Right lobe of liver (tissue), 6 donors: ENCODE results near the gene CDH23. TPM values are rescaled to one million over a fixed set of nuclear protein-coding genes. Genes with fewer than 3 reads are reported as not detected.

ENCODE experiments used
- ATAC-seq, 4 donors: fragments of 200-7000 bp; cut with Tn5 transposase; one replicate each; pipeline ENCODE4 v1.9.1; 2020; ENCODE audit warnings: mild to moderate bottlenecking in 4 of 4, moderate library complexity in 4 of 4
- DNase-seq, 3 donors: peaks; one replicate each; pipeline ENCODE4 v3.0.0-alpha.2; 2020
- H3K27ac ChIP-seq, 3 donors: fragments of 200-600 bp; one replicate each; pipeline ENCODE4 v1.8.0; 2022
- H3K27me3 ChIP-seq, 2 donors: fragments of 200-600 bp; one replicate each; pipeline ENCODE4 v1.8.0; 2022
- H3K36me3 ChIP-seq, 4 donors: fragments of 200-600 bp; sonication (generic) in 1 of 4; one replicate each; pipeline versions ENCODE4 v1.5.1 to v1.8.0; 2017 to 2022; ENCODE audit warnings: control low read depth in 1 of 4
- H3K4me1 ChIP-seq, 4 donors: fragments of 200-600 bp; sonication (generic) in 1 of 4; one replicate each; pipeline versions ENCODE4 v1.5.1 to v1.8.0; 2017 to 2022; ENCODE audit warnings: control low read depth in 1 of 4
- H3K4me3 ChIP-seq, 3 donors: fragments of 200-600 bp; one replicate each; pipeline ENCODE4 v1.8.0; 2022
- H3K9me3 ChIP-seq, 4 donors: fragments of 200-600 bp; sonication (generic) in 1 of 4; one replicate each; pipeline versions ENCODE4 v1.5.1 to v1.8.0; 2017 to 2022; ENCODE audit warnings: control low read depth in 1 of 4
- POLR2A ChIP-seq: fragments of 450-650 bp; IDR thresholded peaks from one replicate; pipeline ENCODE4 v1.6.1; 2017; ENCODE audit warnings: antibody characterized with exemption, mild to moderate bottlenecking
- WGBS: methylation state at CpG from one replicate; pipeline ENCODE4 v1.1.6; 2018; ENCODE audit warnings: low coverage, low lambda C conversion rate; ENCODE audit not compliant: insufficient coverage; ENCODE audit errors: missing lambda C conversion rate; 5-methylcytosine and 5-hydroxymethylcytosine counted together
- intact Hi-C, 2 donors: fragments of 100-400 bp; cut with DNase I; formaldehyde crosslinking; loops; one replicate each; pipeline versions ENCODE4 v1.11.2 to v1.14.1; 2022
- total RNA-seq, 6 experiments: library from RNA; depleted of rRNA in 2 of 6; stranded (reverse); fragments of >200 nt in 2 of 6; fragmentation: NEBNext Ultra II Directional in 3 of 6; extraction: Animal tissue kit (Norgen Biotek cat#: 25700) in 3 of 6; gene quantifications; one replicate each; pipeline versions ENCODE4 v1.1.0 to v1.2.4, GENCODE V29; 2016 to 2023
- TF ChIP-seq, protein P1 (sequence below), 4 donors: fragments of 200-600 bp in 3 of 4; fragments of 450-650 bp in 1 of 4; IDR thresholded peaks; one replicate each; pipeline versions ENCODE4 v1.5.1 to v1.8.0; 2016 to 2022; ENCODE audit warnings: antibody characterized with exemption in 4 of 4, mild to moderate bottlenecking in 2 of 4
- donor health status: DM: no; HTN: yes; CAD: no.
- donor health status: DM: no; HTN: no; CAD: no.
- donor health status: DM: no; HTN: no; CAD: no.
- donor health status: DM: no; HTN: yes; CAD: no.
- donor health status: DM: no; HTN: yes; CAD: no.

CDH23 gene
- total RNA-seq, 6 experiments from 2014 or later, result 3.3 to 19.7 (median 6.3) TPM

DNA sequence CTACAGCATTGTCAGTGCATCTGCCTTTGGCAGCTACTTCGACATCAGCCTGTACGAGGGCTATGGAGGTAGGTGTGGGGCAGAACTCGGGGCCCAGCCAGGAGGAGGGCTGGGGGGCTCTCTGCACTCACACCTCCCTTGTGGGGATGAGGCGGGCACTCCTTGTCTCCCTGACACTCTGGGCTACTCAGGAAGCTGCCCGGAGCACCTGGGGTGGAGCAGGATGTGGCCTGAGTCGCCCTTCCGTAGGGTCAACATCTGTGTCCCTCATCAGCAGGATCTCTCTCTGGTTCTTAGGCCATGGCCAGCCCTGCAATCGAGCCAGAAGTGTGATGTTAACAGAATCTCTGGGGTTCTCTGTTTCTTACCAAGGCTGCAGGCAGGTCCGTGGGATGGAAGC, 282.7 kb downstream of the CDH23 start:
- Histone ChIP-seq H3K27ac (no peak overlapping the region), H3K9me3 (no peaks in the 10 kb centered on the region), H3K36me3 (no peaks in the 10 kb centered on the region), H3K4me3 (no peak overlapping the region), H3K27me3 (no peaks in the 10 kb centered on the region), H3K4me1 (no peaks in the 10 kb centered on the region)
- ATAC-seq (no peak), DNase-seq (no peak)
- TF ChIP-seq, protein P1, sequence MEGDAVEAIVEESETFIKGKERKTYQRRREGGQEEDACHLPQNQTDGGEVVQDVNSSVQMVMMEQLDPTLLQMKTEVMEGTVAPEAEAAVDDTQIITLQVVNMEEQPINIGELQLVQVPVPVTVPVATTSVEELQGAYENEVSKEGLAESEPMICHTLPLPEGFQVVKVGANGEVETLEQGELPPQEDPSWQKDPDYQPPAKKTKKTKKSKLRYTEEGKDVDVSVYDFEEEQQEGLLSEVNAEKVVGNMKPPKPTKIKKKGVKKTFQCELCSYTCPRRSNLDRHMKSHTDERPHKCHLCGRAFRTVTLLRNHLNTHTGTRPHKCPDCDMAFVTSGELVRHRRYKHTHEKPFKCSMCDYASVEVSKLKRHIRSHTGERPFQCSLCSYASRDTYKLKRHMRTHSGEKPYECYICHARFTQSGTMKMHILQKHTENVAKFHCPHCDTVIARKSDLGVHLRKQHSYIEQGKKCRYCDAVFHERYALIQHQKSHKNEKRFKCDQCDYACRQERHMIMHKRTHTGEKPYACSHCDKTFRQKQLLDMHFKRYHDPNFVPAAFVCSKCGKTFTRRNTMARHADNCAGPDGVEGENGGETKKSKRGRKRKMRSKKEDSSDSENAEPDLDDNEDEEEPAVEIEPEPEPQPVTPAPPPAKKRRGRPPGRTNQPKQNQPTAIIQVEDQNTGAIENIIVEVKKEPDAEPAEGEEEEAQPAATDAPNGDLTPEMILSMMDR (IDR thresholded peaks at IDR 0.05), result no peak
- no peak for TF ChIP-seq POLR2A
- intact Hi-C loops, result no loop called here
- 80% methylated on average over 2 of the region's 9 CpGs for WGBS

GRCh38 chr10:71681977-71682376, 285.3 kb downstream of the CDH23 start:
- no CpG with 5 or more reads among the region's 5 CpGs for WGBS

DNA sequence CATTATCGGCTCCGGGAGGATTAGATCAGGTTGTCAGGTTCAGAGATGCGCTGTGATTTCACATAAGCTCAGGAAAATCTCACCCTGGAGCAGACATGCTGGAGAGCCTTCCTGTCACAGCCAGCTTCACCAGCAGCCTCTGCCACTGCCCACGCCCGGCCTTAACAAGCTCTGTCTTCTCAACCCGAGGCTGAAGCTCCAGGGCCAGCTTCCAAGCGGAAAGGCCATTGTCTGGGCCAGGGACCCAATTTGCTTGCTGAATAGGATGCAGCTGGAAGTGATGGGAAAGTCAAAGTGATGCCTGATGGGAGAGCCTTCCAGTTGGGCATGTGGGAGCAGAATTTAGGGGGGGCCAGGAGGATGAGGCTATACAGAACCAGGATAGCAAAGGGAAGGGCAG, 286.6 kb downstream of the CDH23 start:
- DNase-seq, result no peak
- no peaks in the 10 kb centered on the region for H3K27me3 ChIP-seq
- H3K9me3 ChIP-seq, result no peaks in the 10 kb centered on the region
- 93% methylated on average over 7 of the region's 7 CpGs for WGBS
- no peak overlapping the region for H3K27ac ChIP-seq
- intact Hi-C loops, result no loop called here
- no peaks in the 10 kb centered on the region for H3K4me1 ChIP-seq
- TF ChIP-seq, protein P1 (IDR thresholded peaks at IDR 0.05), result no peak
- no peak for TF ChIP-seq POLR2A
- H3K36me3 ChIP-seq, result no peaks in the 10 kb centered on the region
- no peak for ATAC-seq
- H3K4me3 ChIP-seq, result no peak overlapping the region

More at GRCh38 chr10:71681977-71682376, 285.3 kb downstream of the CDH23 start:
- no peak for TF ChIP-seq POLR2A
- TF ChIP-seq, protein P1 (IDR thresholded peaks at IDR 0.05), result no peak
- intact Hi-C loops, result no loop called here
- Histone ChIP-seq H3K36me3 (no peaks in the 10 kb centered on the region), H3K27ac (no peak overlapping the region), H3K9me3 (no peaks in the 10 kb centered on the region), H3K4me3 (no peak overlapping the region), H3K4me1 (no peaks in the 10 kb centered on the region), H3K27me3 (no peaks in the 10 kb centered on the region)
- ATAC-seq (no peak), DNase-seq (no peak)

DNA sequence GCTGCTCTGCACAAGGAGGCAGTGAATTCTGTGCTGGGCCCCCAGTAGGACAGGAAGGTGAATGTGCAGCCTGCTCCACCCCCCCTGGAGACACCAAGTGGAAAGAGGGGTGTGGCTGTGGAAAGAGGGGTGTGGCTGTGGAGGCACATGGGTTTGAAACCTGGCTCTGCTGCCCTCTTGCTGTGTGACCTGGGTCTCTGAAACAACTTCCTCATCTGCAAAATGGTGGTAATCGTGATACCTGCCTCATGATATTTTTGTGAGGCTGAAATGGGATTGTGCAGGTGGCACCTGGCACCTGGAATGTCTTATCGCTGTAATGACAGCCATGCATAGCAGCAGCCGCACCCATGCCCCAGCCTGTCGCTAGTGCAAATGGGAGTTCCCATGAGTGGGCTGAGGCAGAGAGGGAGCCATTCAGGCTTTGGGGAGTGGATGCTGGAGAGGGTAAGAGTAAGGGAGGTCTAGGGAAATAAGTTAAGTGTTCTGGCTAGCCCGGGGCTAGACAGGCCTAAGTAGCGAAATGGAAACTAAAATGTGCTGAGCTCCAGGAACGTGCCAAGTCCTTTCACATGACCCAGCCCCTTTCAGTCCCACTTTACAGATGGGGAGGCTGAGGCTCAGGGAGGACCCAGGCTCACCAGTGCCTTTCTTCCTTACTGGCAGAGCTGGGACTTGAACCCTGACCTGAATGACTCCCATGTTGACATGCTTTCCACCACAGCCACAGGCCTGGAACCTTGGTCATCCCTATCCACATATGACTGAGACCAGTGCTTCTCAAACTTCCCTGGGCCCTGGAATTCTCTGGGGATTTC, 287.8 kb downstream of the CDH23 start:
- no peaks in the 10 kb centered on the region for H3K9me3 ChIP-seq
- no peaks in the 10 kb centered on the region for H3K4me1 ChIP-seq
- no peaks in the 10 kb centered on the region for H3K27me3 ChIP-seq
- H3K36me3 ChIP-seq, result no peaks in the 10 kb centered on the region
- DNase-seq, result no peak
- no peak overlapping the region for H3K4me3 ChIP-seq
- ATAC-seq, result peak; percentile 31 to 61 (median 46)
- intact Hi-C loops, result no loop called here
- WGBS, result 87% methylated on average over 4 of the region's 7 CpGs
- TF ChIP-seq, protein P1 (IDR thresholded peaks at IDR 0.05), result no peak
- TF ChIP-seq POLR2A, result no peak
- no peak overlapping the region for H3K27ac ChIP-seq
